K562 treated with DMSO at 1 percent for 12 hours (cell line): Measurements from ENCODE around the gene CBY1. TPM values are rescaled to one million over a fixed set of nuclear protein-coding genes. Genes with fewer than 3 reads are reported as not detected.

Experiments used
- total RNA-seq: library from RNA; unstranded; fragments of 300-600 nt; gene quantifications from 2 replicates; pipeline ENCODE4 v1.2.3, GENCODE V29; 2022; ENCODE audit not compliant: insufficient read depth

CBY1 gene
- 13.4 and 15.1 TPM in 2 replicates for total RNA-seq

DNA sequence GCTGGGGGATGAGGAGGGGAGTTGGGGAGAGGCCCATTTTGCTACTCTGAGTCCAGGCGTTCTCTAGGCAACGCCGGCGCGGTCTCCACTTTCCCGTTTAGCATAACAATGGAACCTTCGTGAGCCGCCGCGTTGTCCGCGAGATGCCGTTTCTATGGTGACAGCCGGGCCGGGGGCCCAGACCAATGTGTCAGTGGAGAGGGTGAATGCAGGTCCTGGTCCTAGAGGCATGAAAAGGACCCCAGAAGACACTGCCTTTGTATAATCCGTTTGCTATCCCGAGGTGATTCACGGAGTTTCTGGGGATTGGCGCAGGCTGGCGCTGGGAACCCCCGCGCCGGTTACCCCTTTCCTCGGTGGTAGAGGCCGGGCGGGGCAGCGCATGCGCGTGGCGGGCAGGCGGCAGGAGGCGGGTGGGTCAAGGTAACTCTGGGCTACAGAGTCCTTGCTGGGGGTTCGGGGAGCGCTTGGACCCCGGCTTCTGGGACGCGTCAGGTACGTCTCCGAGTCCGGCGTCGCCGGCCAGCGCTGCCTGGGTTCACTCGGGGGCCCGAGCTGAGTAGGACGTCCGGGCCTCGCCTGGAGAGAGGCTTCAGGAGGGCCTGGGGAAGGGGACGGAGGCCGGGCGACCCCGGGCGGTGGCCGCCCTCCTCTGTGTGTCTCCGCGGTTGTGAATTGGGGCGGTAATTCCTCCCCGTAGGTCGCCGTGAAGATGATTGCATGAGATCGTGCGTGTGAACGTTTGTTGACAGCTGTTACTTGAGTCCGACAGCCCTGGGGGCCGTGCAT lies at the start of gene CBY1, which contains the start of gene FAM227A:
TSS of gene CBY1 (plus strand) at position 383 of the 789 bp plus-strand sequence. CDS start 11,417 bp downstream, outside the sequence.
TSS of gene FAM227A (minus strand) at position 137 of the 789 bp plus-strand sequence. CDS start 6,224 bp downstream, outside the sequence.

DNA sequence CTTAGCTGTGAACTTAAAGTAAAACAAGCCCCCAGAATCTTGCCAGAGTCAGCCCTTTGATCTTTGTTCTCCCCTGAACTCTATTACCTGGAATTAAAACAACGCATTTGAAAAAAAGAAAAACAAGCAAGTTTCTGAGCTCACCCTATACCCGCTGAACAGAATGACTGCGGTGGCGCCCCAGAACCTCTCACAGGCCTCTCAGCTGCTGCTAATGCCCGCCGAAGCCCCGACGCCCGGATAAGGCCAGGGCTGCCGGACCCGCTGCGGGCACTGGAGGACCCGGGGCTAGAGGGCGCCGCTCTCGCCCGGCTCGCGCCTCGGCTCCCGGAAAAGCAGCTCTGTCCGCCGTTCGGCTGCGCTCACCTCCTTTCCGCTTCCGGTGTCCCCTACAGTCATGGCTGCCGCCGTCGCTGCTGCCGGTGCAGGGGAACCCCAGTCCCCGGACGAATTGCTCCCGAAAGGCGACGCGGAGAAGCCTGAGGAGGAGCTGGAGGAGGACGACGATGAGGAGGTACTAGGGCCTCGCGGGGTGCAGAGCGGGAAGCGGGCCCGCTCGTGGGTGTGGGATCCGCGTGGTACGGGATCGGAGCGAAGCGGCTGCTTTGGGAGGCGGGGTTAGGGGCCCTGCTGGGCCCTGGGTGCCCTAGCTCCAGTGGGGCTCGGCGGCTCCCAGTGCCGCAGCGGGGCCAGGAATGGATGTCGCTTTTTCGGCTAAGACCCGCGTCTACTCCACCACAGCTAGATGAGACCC lies 25.3 kb downstream of the CBY1 start, which contains the start of gene TOMM22:
TSS of gene TOMM22 (plus strand) at position 376 of the 754 bp plus-strand sequence. CDS start at position 398, 22 bp downstream.

DNA sequence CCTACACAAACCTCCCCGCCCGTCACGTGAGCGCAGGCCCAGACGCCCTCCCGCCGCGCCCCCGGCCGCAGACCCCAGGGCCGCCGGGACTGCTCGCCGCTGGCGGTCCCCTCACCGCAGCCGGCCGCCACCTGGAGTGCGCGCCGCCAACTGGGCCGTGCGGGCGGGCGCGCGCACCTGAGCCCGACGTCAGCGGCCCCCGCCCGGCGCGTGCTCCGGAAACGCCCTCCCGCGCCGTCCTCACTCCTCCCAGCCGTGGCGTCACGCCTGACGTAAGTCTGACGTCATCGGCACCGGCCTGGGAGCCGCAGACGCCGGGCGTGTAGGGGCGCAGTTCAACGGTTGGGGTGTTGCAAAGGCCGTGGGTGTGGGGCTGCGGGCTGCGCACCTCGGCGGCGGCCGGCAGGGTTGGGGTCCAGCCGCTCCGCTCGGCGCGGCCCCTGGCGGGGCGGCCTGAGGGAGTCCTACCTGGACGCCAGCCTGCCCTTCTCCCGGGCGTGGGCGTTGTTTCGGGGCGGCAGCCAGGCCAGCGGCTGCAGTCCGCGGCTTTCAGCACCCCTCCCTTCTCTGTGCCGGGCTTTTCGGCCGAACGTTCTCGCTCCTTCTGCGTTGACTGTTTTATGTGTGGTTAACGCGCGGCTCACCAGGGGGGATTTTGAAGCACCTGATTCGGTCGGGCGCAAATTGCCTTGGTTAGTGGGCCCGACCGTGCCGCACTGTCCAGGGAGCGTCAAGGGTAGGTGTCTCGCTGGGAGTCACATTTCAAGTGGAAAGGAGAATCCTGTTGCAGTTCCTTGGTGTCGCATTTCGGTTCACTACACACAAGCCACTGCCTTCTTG lies 44.6 kb downstream of the CBY1 start, which contains the start of gene JOSD1:
TSS of gene JOSD1 (minus strand) at position 155 of the 840 bp plus-strand sequence. CDS start 956 bp downstream, outside the sequence.

DNA sequence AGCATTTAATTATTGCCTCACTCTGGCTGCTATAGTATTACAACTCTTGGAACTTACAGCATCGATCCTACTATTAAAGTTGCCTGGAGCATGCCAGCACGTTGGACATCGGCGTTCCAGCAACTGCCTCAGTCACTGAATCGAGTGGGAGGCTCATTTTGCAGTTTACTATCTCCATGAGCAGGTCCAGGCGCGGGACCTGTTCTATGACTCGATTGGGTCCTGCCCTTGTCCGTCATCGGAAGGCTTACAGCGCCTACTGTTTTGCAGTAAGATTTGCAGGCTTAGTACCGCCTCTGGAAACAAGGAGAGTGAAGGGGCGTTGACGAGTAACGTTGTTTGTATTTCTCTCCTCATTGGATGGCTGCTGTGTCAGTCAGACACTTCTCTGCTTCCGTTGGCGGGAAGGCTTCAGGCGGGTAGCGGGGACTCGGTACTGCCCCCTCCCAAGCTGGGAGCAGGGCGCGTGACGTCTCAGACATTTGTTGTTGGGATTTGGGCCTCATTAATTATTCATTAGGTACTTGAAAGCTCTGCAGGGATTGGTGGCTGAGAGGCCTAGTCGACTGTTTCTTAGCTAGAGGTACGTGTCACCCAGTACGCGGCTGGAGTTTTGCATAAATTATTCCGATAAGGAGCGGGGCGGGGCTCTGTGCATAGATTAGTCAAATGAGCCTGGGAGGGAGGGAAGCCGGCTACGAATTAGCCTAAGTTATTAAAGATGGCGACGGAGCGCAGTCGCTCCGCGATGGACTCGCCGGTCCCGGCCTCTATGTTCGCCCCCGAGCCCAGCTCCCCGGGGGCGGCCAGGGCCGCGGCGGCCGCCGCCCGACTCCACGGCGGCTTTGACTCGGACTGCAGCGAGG lies 49.0 kb downstream of the CBY1 start, which contains the start of gene GTPBP1:
TSS of gene GTPBP1 (plus strand) at position 710 of the 866 bp plus-strand sequence. CDS start at position 722, 12 bp downstream.

Other genes starting within 250 kb of the CBY1 start
- not detected in 2 replicates for gene KCNJ4, start 201.4 kb upstream of the CBY1 start, total RNA-seq
- gene KDELR3, start 188.5 kb upstream of the CBY1 start, total RNA-seq = 14.8 and 27.3 TPM in 2 replicates
- gene DDX17, start 150.3 kb upstream of the CBY1 start, total RNA-seq = 37.4 and 199 TPM in 2 replicates
- gene DMC1, start 86.5 kb upstream of the CBY1 start, total RNA-seq = 1.6 and 4.2 TPM in 2 replicates
- 0.79 TPM in 1 of 2 replicates, not detected in the other for gene FAM227A, start 246 bp upstream of the CBY1 start, total RNA-seq
- 12.2 and 15.7 TPM in 2 replicates for gene TOMM22, start 25.3 kb downstream of the CBY1 start, total RNA-seq
- gene JOSD1, start 44.3 kb downstream of the CBY1 start, total RNA-seq = 22.1 and 47.6 TPM in 2 replicates
- gene GTPBP1, start 49.3 kb downstream of the CBY1 start, total RNA-seq = 12.5 and 32.8 TPM in 2 replicates
- gene SUN2, start 99.4 kb downstream of the CBY1 start, total RNA-seq = 30.4 and 61.4 TPM in 2 replicates
- gene DNAL4, start 137.5 kb downstream of the CBY1 start, total RNA-seq = 11.1 and 11.2 TPM in 2 replicates
- gene NPTXR, start 187.4 kb downstream of the CBY1 start, total RNA-seq = 2.1 and 4.1 TPM in 2 replicates
- 6.4 and 11.5 TPM in 2 replicates for gene CBX6, start 215.6 kb downstream of the CBY1 start, total RNA-seq